ENCODE data around the gene RABGAP1L.

- no peak for TF ChIP-seq POLR2A (IDR thresholded peaks at IDR 0.05)
- TF ChIP-seq CTCF (IDR thresholded peaks at IDR 0.05): no peak
Observed at GRCh38 chr1:174923820-174924219, 764.5 kb downstream of the RABGAP1L start.

Data from thyroid gland (tissue), 4 donors.